HCT116 (cell line): ENCODE data around the gene ASIC5. TPM values are rescaled to one million over a fixed set of nuclear protein-coding genes. Genes with fewer than 3 reads are reported as not detected.
A peak's percentile ranks its signal among the peaks of the same experiment; 100 is the strongest.
"Not testable (repeated sequence)": the region's sequence is repeated elsewhere in the genome, so short reads cannot be mapped to it uniquely, and the experiment has no call there.

Source experiments
- ATAC-seq: fragments of 200-7000 bp; cut with Tn5 transposase; 2 replicates; pipeline ENCODE4 v1.9.1; 2020; ENCODE audit warnings: mild to moderate bottlenecking, moderate library complexity
- BruUV-seq: library from RNA; stranded (reverse); fragments of 400-500 nt; replicated peaks from 2 replicates; lab custom pipeline; 2021; lab: Mats Ljungman, UMichigan
- CTCF ChIA-PET: fragments of 300-600 bp; sonication (Branson Sonifier 250); formaldehyde crosslinking; loops from one replicate; lab custom pipeline; 2021; ENCODE audit warnings: antibody characterized with exemption; lab: Charles Lee
- POLR2A ChIA-PET: fragments of 300-600, 350-600 bp; sonication (Branson Sonifier 250); formaldehyde crosslinking; loops from one replicate; lab custom pipeline; 2021; ENCODE audit warnings: antibody characterized with exemption; lab: Charles Lee
- RAD21 ChIA-PET, 2 experiments: fragments of 300-600 bp; sonication (Branson Sonifier 250); formaldehyde crosslinking; loops; one replicate each; lab custom pipeline; 2023; ENCODE audit warnings: low total read pairs in 2 of 2; ENCODE audit not compliant: uncharacterized antibody in 2 of 2, unreplicated experiment in 2 of 2, low non-redundant PET in 1 of 2; lab: Charles Lee
- DNase-seq: peaks from one replicate; pipeline ENCODE4 v3.0.0-alpha.2; 2010; ENCODE audit warnings: low read depth, low spot score
- H2AFZ ChIP-seq: fragments of 200-600 bp; shearing (Covaris generic), sonication (generic); 2 replicates; pipeline ENCODE4 v1.6.1; 2017; ENCODE audit warnings: low read depth, mixed run types, mixed read lengths, antibody characterized with exemption, low read length; ENCODE audit not compliant: poor library complexity, severe bottlenecking
- H3K27ac ChIP-seq: 2 replicates; pipeline ENCODE4 v1.5.1; 2012; ENCODE audit warnings: low read depth, low read length
- H3K27me3 ChIP-seq: fragments of 200-600 bp; sonication (generic); 2 replicates; pipeline ENCODE4 v1.6.1; 2016; ENCODE audit warnings: mixed run types, low read length, mixed read lengths; ENCODE audit not compliant: insufficient read depth
- H3K36me3 ChIP-seq, 2 experiments: fragments of 200-500 bp in 1 of 2; fragments of 200-600 bp in 1 of 2; sonication (Bioruptor generic) in 1 of 2; sonication (generic) in 1 of 2; 2 replicates each; pipeline versions ENCODE4 v1.5.1 to v1.6.1; 2014 to 2016; ENCODE audit warnings: low read length in 2 of 2, inconsistent platforms in 1 of 2, mixed read lengths in 1 of 2, mixed run types in 1 of 2; ENCODE audit not compliant: insufficient read depth in 2 of 2, control insufficient read depth in 1 of 2
- H3K4me1 ChIP-seq, 2 experiments: fragments of 200-600 bp in 1 of 2; sonication (generic) in 1 of 2; 2 replicates each; pipeline versions ENCODE4 v1.5.1 to v1.6.1; 2012 to 2017; ENCODE audit warnings: low read length in 2 of 2, inconsistent platforms in 1 of 2, mild to moderate bottlenecking in 1 of 2, mixed read lengths in 1 of 2, mixed run types in 1 of 2, moderate library complexity in 1 of 2; ENCODE audit not compliant: insufficient read depth in 2 of 2, control insufficient read depth in 1 of 2
- H3K4me2 ChIP-seq: fragments of 200-600 bp; sonication (generic); 2 replicates; pipeline ENCODE4 v1.6.1; 2017; ENCODE audit warnings: mixed run types, low read length, mixed read lengths
- H3K4me3 ChIP-seq, 2 experiments: fragments of 200-600 bp in 1 of 2; sonication (generic) in 1 of 2; replicated peaks in 1 of 2; 2 replicates each; pipeline ENCODE4 v1.5.1; 2011 to 2016; ENCODE audit warnings: low read length in 2 of 2, control low read depth in 1 of 2, low read depth in 1 of 2, mild to moderate bottlenecking in 1 of 2, mixed read lengths in 1 of 2, mixed run types in 1 of 2
- H3K79me2 ChIP-seq: fragments of 200-600 bp; sonication (generic); 2 replicates; pipeline ENCODE4 v1.6.1; 2017; ENCODE audit warnings: mild to moderate bottlenecking, mixed run types, low read length, moderate library complexity, mixed read lengths; ENCODE audit not compliant: insufficient read depth
- H3K9ac ChIP-seq: fragments of 200-600 bp; sonication (generic); 2 replicates; pipeline ENCODE4 v1.6.1; 2016; ENCODE audit warnings: low read length, mixed read lengths
- H3K9me2 ChIP-seq: fragments of 200-600 bp; sonication (generic), shearing (Covaris generic); 2 replicates; pipeline ENCODE4 v1.6.1; 2017; ENCODE audit warnings: mixed run types, mild to moderate bottlenecking, moderate library complexity; ENCODE audit not compliant: insufficient read depth
- H3K9me3 ChIP-seq, 2 experiments: fragments of 200-500 bp in 1 of 2; fragments of 200-600 bp in 1 of 2; sonication (Bioruptor generic) in 1 of 2; sonication (generic) in 1 of 2; 2 replicates each; pipeline ENCODE4 v1.6.1; 2014 to 2017; ENCODE audit warnings: low read length in 2 of 2, mixed read lengths in 2 of 2, inconsistent platforms in 1 of 2, low read depth in 1 of 2, mild to moderate bottlenecking in 1 of 2, mixed run types in 1 of 2, moderate library complexity in 1 of 2; ENCODE audit not compliant: control insufficient read depth in 1 of 2, insufficient read depth in 1 of 2
- H4K20me1 ChIP-seq: fragments of 200-600 bp; sonication (generic), shearing (Covaris generic); 2 replicates; pipeline ENCODE4 v1.6.1; 2017; ENCODE audit warnings: mixed run types, mild to moderate bottlenecking, moderate library complexity; ENCODE audit not compliant: insufficient read depth
- CBX3 ChIP-seq: IDR thresholded peaks from 2 replicates; pipeline ENCODE4 v1.6.1; 2012; ENCODE audit warnings: low read depth
- CTCF ChIP-seq, 3 experiments: fragments of 200-600 bp in 1 of 3; sonication (generic) in 1 of 3; IDR thresholded peaks in 2 of 3; conservative IDR thresholded peaks in 1 of 3; 2 replicates each; pipeline ENCODE4 v1.5.1; 2012 to 2017; ENCODE audit warnings: low read depth in 2 of 3, low read length in 2 of 3, antibody characterized with exemption in 1 of 3, borderline replicate concordance in 1 of 3, control low read depth in 1 of 3, mild to moderate bottlenecking in 1 of 3, mixed read lengths in 1 of 3, mixed run types in 1 of 3, moderate library complexity in 1 of 3; ENCODE audit not compliant: insufficient read depth in 1 of 3
- JUND ChIP-seq: IDR thresholded peaks from 2 replicates; pipeline ENCODE4 v1.6.1; 2012
- POLR2AphosphoS5 ChIP-seq: IDR thresholded peaks from 2 replicates; pipeline ENCODE4 v1.6.1; 2011; ENCODE audit warnings: mild to moderate bottlenecking, low read depth, low read length, moderate library complexity
- TCF7L2 ChIP-seq: IDR thresholded peaks from 2 replicates; pipeline ENCODE4 v1.7.0; 2011; ENCODE audit warnings: borderline replicate concordance, inconsistent platforms; ENCODE audit not compliant: insufficient read depth, insufficient read length; ENCODE audit errors: extremely low read depth
- intact Hi-C: fragments of 100-400 bp; cut with micrococcal nuclease; formaldehyde crosslinking; loops from 2 replicates; pipeline ENCODE4 v1.10.0; 2022
- total RNA-seq: library from RNA; stranded (reverse); gene quantifications from one replicate; pipeline ENCODE4 v1.2.1, GENCODE V29; 2021; ENCODE audit not compliant: unreplicated experiment

ASIC5 gene
- total RNA-seq, 1 experiment from 2014 or later = not detected

- no peak for TF ChIP-seq TCF7L2
- TF ChIP-seq JUND = no peak
- no peak for TF ChIP-seq CBX3
- TF ChIP-seq POLR2AphosphoS5 = no peak
- TF ChIP-seq, all 23 proteins: peak for 0
Observed at GRCh38 chr4:155799116-155799793, 66.8 kb downstream of the ASIC5 start (continued).

GRCh38 chr4:155797581-155797980 is 68.5 kb downstream of the ASIC5 start:
- H3K4me2 ChIP-seq, H3K9me3 ChIP-seq, H3K9me2 ChIP-seq, ATAC-seq, BruUV-seq, H3K9ac ChIP-seq, H3K27me3 ChIP-seq, H3K4me3 ChIP-seq, H3K4me1 ChIP-seq, DNase-seq, POLR2A ChIA-PET, H3K79me2 ChIP-seq, H3K36me3 ChIP-seq, H4K20me1 ChIP-seq, intact Hi-C loops, H3K27ac ChIP-seq, H2AFZ ChIP-seq: not testable (repeated sequence)
- RAD21 ChIA-PET = interaction anchor here in 1 of 2 experiments (0.7 kb wide), 1 partner anchor 76 kb away, joined by 3 read pairs; no protein-coding TSS in a partner anchor
- CTCF ChIA-PET = interaction anchor here (0.6 to 2.8 kb wide), 3 partner anchors 10 to 156 kb away, joined by 3 to 11 read pairs (median 4); no protein-coding TSS in a partner anchor

GRCh38 chr4:155795991-155796390 is 70.1 kb downstream of the ASIC5 start:
- CTCF ChIA-PET = interaction anchor here (1.0 to 2.8 kb wide), 3 partner anchors 9 to 392 kb away, joined by 4 to 11 read pairs (median 4); partner anchors contain the start of gene CTSO
- no peaks in the 10 kb centered on the region for H4K20me1 ChIP-seq
- TF ChIP-seq CBX3 (no peak), CTCF (IDR thresholded peaks at IDR 0.05 in 2 of 3, conservative IDR thresholded peaks at IDR 0.05 in 1 of 3; ENCODE audit: borderline replicate concordance in 1 of 3, insufficient read depth in 1 of 3, low read depth in 2 of 3, low read length in 2 of 3) (peak; percentile 52 to 70 (median 66))
- H3K9me3 ChIP-seq = no peaks in the 10 kb centered on the region
- no peaks in the 10 kb centered on the region for H3K79me2 ChIP-seq
- ATAC-seq = peak; percentile 99
- H3K36me3 ChIP-seq = no peaks in the 10 kb centered on the region
- intact Hi-C loops = no loop called here
- H3K9me2 ChIP-seq = no peaks in the 10 kb centered on the region
- peak overlapping the region; percentile 62 for H2AFZ ChIP-seq
- POLR2A ChIA-PET = no interaction called here
- no peak overlapping the region for H3K4me2 ChIP-seq
- no peaks in the 10 kb centered on the region for H3K4me1 ChIP-seq
- H3K9ac ChIP-seq = no peak overlapping the region
- H3K4me3 ChIP-seq = no peak overlapping the region
- no peak overlapping the region for H3K27ac ChIP-seq
- H3K27me3 ChIP-seq = no peaks in the 10 kb centered on the region
- DNase-seq = peak; percentile 28
- RAD21 ChIA-PET = no interaction called here
- no TSS peak for BruUV-seq
